Measurements from ENCODE around the gene PCBP3.
A peak's percentile ranks its signal among the peaks of the same experiment; 100 is the strongest.

Gene PCBP3

DNA sequence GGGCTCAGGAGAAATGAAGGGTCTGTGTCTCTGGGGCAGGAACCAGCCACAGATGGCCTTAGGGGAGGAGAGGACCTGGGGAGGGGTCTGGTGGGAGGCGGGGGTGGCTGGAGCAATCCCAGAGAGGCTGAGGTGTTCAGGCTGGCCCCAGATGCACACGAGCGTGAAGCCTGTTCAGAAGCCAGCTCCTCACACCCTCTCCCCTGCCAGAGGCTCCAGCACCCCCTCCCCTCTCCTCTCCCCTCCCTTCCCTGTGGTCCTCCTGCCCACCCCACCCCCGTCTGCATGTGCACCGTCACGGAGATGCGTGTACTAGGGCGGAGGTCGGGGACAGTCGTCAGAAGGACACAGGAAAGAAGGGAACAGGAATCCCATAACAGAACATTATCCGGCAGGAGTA, 223.0 kb downstream of the PCBP3 start:
- DNase-seq = no peak

DNA sequence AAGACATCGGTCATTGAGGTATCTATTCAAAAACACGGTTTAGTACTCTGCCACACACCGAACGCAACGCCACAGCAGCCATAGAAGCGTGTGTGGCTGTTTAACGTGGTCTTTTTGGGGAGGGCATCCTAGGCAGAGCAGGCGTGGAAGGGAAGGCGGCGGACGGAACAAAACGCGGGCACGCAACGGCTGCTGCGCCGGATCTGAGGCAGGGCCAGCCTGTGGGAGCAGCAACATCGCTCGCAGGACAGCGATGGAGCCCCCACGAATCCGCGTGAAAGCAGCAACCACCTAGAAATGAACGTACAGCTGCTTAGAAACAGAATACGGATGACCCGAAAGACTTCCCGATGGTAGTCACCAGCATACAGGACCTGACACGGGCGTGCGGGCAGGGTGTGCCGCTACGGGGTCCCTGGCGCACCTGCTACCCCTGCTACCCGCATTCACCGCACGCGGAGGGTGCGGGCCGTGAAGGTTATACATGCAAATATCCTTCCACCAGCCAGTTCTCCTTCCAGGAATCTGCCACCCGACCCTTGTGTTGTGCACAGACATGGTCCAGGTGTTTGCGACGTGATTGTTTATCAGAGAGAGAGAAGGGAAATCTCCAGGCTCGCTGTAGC, 223.6 kb downstream of the PCBP3 start:
- DNase-seq = no peak

DNA sequence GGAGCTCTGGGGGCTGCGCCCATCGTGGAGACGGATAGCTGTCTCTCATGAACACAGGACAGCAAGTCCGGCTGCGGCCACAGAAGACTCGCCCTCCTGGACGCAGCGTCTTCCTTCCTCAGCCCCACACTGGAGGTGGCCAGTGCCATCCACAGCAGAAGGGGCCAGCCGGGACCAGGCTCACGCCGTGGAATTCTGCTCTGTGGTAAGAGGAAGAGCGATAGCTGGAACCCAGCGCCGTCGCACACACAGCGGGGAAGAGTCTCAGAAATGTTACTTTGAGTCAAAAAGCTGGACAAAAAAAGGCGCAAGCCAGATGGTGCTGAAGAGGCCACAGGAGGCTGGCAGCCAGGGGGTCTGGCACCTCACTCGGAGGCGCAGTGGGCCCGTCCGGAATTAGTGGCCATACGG, 224.2 kb downstream of the PCBP3 start:
- no peak for DNase-seq

DNA sequence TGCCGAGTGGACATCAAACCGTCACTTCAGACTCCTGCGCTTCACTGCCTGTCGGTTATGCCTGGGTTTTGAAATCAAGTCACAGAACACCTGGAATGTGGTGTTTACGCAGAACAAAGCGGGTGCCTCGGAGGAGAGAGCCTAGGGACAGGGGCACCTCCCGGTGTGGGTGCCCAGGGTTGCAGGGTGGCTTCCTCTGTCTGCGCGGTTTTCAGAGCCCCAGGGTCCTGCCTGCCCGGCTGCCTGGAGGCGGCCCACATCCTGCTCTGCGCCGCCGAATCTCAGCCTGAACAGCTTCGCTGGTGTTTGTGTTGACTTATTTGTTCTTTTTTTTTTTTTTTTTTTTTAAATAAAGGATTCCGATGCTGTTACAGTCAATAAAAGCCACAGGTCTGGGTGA, 224.6 kb downstream of the PCBP3 start:
- no peak for DNase-seq

DNA sequence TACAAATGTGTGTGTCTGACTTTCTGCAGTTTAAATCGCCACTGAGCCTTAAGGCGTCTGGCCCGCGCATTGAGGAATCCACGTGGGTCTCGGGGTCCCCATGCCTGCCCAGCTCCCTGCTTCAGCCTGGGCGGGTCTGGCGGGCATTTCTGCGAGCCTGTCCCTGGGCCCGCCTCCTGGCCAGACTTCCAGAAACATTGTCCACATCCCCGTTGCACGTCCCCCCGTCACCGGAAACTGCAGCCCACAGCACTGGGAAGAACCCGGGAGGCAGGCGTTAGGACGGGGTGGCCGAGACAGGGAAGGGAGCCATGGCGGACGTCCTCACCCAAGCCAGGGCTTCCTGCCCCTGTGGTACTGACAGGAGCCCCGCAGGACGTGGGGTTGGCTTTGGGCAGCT, 225.0 kb downstream of the PCBP3 start:
- no peak for DNase-seq

DNA sequence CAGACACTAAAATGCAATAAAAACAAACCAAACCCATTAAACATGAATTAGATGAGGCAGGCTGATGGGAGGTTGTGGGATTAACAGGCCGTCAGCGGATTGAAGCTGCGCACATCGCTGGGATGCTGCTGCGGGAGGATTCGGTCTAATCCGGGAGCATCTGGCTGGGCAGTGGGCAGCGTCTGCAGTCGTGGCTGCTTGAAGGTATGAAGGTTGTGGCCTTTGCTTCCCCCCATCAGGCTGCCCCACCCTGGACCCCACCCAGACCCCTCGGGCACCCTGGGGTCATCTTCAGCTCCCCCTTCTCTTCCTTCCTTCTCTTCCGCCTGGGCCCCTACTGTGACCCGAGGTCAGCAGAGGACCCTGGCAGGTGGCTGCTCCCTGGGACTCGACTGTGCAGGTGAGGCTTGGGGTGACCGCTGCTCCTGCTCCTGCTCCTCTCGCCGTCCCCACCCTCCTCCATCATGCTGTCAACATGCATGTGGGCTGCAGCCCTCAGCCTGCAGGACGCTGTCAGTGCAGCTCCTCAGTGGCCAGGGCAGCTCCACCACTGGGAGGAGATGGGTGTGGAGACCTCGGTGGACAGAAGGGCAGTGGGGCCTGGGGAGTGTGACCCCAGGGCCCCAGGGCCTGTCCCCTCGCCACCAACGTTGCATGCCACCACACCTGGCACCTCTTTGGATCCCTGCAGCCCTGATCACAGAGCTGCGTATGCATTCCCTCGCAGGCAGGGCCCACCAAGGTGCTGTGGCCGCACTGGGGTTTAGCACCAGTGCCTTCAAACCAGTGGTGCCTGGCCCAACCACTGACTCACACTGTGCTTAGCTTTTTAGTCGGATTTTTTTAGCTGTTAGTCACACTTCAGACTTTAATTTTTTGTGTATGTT, 225.8 kb downstream of the PCBP3 start:
- DNase-seq = no peak

DNA sequence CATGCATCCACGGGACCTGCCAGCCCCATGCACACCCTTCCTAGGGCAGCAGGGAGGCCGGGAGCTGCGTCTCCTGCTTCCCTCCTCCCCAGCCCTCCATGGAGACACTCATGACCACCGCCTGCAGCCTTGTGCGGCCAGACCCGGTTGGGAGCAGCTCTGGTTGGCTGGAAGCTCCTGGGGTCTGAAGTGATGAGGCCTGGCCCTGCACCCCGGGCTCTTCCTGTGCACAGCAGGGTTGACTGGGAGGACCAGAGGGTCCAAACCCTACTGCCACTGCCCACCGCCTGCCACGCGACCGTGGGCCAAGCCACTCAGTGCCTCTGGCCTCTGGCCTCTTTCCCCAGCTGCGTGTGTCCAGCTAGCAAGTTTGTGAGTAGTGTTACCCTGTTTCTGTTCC, 226.9 kb downstream of the PCBP3 start:
- no peak for DNase-seq

DNA sequence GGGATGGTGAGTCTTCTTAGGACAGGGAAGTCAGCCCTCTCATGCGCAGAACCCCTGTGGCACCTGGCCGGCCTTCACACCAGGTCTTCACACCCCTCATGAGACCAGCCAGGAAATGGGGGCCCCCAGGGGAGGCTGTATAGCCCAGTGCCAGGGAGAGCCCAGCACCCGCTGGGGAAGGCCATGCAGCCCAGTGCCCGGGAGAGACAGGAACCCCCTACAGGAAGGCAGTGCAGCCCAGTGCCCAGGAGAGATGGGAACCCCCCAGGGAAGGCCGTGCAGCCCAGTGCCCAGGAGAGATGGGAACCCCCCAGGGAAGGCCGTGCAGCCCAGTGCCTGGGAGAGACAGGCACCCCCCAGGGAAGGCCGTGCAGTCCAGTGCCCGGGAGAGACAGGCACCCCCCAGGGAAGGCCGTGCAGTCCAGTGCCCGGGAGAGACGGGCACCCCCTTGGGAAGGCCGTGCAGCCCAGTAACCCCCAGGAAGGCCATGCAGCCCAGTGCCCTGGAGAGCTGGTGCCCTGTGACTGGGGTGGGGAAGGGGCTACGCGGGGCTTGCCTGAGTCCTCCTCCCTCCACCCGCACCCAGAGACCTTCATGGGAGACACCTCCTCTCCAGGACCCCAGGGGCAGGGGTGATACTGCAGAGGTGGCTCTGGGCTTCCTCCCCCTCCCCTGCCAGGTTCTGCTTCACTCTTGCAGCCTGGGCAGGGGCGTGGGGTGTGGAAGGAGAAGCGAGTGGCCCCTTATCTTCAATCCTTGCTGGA, 227.5 kb downstream of the PCBP3 start:
- no peak for DNase-seq

DNA sequence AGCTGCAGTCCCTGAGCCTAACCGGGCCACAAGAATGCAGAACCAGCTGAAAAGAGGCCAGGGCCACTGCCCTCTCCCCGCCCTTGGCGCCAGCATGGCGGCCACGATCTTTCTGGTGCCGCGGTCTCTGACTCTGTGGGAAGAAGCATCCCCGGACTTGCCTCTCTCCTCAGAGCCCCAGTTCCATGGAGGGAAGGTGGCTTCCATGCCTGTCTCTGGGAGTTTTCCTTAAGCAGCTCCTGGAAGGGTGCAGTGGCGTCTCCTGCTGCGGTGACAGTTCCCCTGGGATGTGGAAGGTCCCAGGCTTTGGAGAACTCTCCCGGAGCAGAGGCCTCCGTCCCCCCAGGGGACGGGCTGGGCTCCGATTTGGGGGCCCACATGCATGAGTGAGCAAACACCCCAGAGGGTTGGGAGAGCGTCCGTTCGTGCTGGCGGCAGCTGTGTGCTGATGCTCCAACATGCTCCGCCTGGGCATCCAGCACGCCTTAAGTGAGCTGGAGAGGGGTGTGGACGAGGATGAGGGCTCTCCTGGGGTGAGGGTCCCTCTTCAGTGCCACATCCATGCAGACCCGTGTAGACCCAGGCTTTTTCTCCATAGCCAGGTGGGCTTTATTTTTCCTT, 228.2 kb downstream of the PCBP3 start:
- DNase-seq = no peak

DNA sequence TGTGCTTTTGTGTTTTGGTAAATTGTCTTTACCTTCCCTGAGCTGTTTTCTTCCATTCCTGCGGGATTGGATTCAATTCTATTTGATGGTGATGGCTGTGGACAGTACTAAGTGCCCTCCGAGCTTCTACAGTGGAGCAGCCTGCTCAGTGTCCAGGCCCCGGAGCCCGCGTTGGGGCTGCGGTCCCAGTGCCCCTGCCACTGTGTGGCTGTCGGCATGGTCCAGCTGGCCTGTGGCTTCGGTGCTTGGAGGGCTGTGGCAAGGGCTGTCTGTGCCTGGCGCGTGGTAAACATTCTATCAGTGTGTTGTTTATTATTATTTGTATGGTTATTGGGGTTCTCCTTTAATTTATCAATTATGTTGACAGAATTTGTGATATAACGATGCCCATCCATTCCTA, 228.9 kb downstream of the PCBP3 start:
- DNase-seq = no peak

DNA sequence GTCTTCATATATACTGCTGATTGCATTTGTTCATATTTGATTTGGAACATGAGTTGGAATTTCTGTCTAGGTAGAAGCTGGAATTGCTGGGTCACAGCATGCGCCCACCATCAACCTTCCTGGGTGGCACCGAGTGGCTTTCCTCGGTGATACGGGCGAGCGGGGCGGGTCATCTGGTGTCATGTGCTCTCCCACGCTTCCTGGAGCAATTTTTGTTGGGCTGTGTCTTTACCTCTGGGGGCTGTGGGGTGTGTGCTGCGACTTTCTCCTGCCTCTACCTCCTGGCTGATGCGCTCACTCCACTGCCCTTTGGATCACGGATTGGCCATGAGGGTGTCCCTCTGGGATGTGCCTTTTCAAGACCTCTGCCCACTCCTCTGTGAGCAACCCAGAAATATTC, 229.4 kb downstream of the PCBP3 start:
- DNase-seq = no peak

DNA sequence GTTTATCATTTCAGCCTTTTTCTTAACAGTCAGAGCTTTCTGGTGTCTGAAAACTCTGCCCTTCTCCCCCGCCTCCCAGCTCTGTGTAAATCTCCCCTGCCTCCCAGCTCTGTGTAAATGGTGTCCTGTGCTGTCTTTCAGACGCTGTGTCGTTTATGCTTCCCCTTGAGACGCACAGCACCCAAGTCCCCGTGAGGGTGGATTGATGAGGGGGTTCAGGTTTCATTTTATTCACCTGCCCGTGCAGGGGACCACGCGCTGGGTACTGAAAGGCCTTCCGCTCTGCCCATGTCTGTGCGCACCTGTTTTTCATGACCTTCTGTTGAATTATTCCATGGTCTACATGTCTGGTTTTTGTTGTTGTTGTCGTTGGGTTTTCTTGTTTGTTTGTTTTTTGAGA, 229.9 kb downstream of the PCBP3 start:
- DNase-seq = peak in 1 of 3 experiments; percentile 61

DNA sequence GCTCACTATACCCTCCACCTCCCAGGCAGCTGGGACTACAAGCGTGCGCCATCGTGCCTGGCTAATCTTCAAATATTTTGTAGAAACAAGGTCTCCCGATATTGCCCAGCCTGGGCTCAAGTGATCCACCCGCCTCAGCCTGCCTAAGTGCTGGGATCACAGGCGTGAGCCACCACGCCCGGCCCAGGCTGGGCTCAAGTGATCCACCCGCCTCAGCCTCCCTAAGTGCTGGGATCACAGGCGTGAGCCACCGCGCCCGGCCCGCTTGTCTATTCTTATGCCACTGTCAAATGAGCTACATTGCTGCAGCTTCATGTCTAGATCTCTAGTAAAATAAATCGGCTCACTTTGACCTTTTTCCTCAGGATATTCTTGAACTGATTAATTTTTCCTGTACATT, 230.3 kb downstream of the PCBP3 start:
- DNase-seq = no peak

DNA sequence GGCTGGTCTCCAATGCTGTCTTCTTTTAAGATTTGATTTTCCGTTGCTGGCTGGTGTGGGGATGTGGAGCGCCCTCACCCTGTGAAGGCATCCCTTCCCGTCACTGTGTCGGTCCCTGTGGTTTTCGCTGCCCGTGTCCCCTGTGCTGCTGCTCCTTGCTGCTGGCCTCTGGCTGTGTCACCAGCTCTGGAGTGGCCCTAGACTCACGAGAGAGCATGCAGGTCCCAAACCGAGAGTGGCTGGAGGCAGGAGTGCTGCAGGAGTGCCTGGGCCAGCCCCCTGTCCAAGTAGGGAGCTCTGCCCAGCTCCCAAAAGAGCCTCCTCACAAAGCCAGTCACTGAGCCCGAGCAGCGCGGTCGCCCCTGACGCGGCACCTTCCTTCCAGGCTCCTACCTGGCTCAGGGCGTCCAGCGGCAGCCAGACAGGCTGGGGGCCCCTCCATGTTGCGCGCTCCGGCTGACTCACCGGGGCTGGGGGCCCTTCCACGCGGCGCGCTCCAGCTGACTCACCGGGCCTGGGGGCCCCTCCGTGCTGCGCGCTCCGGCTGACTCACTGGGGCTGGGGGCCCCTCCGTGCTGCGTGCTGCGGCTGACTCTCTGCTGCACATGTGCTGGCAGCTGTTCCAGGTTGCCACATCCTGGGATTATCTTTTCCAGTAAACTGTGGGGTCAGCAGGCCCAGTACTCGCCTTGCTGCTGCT, 231.3 kb downstream of the PCBP3 start:
- DNase-seq = no peak

DNA sequence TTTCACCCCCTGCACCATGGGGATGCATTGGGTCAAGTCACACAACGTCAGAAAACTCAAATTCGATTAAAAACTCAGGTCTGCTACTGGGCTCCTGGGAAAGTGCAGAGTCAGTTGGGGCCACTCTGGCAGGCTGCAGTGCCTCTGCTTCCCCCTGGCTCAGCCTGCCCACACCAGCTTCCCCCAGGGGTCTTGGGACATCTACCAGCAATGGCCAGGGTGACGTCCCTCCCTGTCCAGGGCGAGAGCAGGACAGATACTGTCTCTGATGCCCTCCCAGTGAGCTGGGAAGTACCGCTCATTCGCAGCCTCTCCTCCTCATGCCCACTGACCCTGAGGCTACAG, 231.9 kb downstream of the PCBP3 start:
- no peak for DNase-seq

DNA sequence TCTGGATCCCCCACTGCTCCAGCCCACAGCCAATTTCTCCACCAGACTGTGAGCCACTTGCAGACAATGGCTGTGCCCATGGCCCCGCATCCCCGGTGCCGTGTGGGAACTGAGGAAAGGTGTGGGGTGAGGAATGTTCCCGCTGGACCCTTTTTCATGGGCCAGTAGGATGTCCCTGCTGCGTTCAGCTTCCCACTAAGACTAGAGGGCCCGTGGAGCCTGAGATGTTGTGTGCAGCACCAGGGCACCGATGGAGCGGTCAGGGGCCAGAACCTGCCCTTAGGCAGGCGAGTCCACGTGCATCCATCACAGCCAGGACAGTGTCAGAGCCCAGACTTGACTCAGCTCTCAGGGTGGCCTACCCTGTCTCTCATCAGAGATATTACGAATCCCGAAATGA, 232.4 kb downstream of the PCBP3 start:
- no peak for DNase-seq

DNA sequence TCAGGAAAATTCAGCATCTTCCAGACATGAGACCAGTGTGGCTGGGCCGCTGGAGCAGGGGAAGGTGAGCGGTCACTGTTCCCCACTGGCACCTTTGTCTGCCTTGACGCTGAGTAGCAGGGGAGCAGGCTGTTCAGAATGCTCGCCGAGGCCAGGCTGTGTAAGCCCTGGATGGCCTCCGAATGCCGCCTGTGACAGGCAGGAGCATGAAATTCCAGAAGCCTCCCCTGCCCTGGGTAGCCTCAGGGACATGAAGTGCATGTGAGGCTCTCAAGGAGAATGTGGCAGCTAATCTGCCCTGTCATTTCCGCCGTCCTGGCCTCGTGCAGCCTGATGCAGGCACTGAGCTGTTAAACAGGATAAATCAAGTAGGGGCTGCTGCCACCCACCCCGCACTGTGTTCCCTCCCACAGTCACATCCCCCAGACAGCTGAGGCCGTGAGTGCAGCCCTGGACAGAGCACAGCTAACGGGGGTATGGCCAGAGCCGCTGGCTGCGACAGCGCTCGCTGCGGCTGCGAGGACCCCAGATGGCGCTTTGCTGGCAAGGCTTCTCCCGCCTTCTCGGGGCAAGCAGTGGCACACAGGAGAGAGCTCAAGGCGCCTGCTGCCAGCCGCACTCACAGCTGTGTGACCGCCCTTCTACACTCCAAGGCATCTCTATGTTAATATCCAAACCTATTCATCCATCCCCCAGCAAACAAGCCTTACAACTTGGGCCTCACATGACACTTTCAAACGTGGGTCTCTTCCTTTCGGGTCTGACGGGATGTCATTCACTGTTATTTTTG, 233.1 kb downstream of the PCBP3 start:
- no peak for DNase-seq

DNA sequence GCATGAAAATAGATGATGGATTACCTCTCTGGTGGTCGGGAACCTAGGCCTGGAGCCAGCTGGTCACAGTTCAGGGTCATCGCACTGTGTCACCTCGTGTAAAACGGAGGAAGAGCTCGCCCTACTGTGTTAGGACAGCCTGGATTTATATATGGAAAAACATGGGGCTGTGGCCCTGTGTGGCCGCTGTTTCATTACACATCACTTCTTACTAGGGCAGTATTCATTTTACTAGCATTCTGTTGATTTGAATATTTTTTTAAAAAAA, 233.6 kb downstream of the PCBP3 start:
- no peak for DNase-seq

DNA sequence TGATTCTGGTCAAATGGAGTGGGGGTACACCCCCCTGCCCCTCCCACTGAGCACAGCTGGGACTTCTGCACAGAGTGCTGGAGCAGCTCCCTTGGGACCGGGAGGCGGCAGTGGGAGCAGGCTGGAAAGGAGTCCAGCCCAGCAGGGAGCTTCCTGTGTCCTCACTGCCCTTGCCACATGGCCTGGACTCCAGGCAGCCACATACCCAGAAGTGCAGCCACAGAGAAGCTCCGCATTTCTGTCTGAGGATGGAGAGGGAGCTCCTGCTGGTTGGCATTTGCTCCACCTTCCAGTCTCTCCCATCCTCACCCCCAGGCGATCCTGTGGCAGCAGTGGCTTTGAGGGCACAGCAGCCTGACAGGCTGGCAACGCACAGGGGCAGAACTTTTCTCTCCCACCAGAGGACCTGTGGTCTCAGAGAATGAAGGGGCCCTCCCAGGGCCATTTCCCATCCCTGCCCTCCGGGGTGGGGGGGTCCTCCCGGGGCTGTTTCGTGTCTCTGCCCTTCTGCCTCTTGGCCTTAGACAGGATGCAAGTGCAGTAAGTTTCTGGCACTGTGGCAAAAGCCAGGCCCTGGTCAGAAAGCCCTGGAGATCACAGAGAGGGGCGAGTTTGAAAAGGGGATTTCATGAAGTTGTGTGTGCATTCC, 234.4 kb downstream of the PCBP3 start:
- DNase-seq = no peak

DNA sequence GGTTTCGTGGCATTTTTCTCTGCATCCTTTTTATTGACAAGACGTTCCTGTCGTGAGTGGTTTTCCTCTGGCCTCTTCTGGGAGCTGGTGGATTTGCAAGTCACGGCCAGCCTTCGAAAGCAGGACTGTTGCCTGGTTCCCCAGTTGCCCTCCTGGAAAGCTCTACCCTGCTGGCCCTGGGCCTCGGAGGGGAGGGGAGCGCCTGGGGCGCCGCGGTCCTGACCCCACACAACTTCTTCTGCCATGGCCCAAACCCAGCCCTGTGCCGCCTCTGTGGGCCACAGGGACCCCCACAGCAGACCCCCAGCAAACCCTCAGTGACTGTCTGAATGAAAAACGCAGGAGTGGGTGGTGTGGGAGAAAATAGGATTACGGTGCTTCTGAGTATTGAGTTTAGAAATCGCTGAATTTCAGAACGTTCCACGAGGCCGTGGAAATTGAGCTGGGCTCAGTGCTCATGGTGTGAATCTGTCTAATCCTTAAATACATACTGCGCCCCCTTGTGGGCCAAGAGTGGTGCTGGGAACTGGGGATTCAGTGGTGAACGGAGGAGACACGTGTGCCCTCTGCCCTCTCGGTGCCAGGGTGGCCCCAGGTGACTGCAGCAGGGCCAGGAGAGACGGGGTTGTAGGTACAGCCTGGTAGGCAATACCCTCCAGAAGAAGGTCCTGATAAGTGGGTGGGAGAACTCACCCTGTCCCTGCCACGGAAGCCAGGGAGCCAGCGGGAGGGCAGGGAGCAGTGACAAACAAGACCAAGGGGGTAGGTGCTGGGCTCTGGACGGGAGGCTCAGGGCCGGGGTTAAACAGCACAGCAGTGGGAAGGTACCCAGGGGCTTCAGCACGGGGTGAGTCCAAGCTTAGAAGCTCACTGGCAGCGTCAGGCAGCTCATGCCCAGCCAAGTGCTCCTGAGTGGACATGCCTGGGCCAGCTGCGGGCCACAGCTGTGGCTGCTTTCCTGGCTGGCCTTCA, 236.9 kb downstream of the PCBP3 start:
- DNase-seq = peak; percentile 35 to 73 (median 64)

DNA sequence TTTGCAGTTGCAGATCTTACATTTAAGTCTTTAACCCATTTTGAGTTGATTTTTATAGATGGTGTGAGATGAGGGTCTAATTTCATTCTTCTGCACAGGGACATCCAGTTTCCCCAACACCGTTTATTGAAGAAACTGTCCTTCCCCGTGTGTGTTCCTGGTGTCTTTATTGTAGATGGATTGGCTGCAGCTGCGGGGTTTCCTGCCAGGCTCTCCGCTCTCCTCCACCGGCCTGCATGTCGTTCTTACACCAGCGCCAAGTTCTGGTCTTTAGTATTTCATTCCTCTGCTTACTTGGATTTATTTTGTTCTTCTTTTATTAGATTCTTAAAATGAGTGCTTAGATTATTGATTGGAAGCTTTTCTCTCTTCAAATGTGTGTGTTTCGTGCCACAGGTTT, 239.1 kb downstream of the PCBP3 start:
- no peak for DNase-seq
